ENCODE results near the gene MYH14.

GRCh38 chr19:50301607-50301971, 98.2 kb downstream of the MYH14 start:
- no peak for TF ChIP-seq EZH2 (IDR thresholded peaks at IDR 0.05; ENCODE audit: low read depth, low read length, severe bottlenecking)
- TF ChIP-seq CREB1 (IDR thresholded peaks at IDR 0.05) = no peak
- TF ChIP-seq, protein P1, sequence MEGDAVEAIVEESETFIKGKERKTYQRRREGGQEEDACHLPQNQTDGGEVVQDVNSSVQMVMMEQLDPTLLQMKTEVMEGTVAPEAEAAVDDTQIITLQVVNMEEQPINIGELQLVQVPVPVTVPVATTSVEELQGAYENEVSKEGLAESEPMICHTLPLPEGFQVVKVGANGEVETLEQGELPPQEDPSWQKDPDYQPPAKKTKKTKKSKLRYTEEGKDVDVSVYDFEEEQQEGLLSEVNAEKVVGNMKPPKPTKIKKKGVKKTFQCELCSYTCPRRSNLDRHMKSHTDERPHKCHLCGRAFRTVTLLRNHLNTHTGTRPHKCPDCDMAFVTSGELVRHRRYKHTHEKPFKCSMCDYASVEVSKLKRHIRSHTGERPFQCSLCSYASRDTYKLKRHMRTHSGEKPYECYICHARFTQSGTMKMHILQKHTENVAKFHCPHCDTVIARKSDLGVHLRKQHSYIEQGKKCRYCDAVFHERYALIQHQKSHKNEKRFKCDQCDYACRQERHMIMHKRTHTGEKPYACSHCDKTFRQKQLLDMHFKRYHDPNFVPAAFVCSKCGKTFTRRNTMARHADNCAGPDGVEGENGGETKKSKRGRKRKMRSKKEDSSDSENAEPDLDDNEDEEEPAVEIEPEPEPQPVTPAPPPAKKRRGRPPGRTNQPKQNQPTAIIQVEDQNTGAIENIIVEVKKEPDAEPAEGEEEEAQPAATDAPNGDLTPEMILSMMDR (IDR thresholded peaks at IDR 0.05; ENCODE audit: control extremely low read depth in 1 of 3, insufficient read depth in 1 of 3, low read depth in 1 of 3, low read length in 3 of 3) = no peak
- TF ChIP-seq SP4 (IDR thresholded peaks at IDR 0.05; ENCODE audit: low read length) = no peak
- no peak for TF ChIP-seq EP300 (IDR thresholded peaks at IDR 0.05; ENCODE audit: borderline replicate concordance in 1 of 2, low read depth in 2 of 2, low read length in 2 of 2)
- no peak for TF ChIP-seq POLR2A (IDR thresholded peaks at IDR 0.05; ENCODE audit: control extremely low read depth in 1 of 2, low read depth in 2 of 2, low read length in 2 of 2)
- no peak for TF ChIP-seq SP1 (IDR thresholded peaks at IDR 0.05; ENCODE audit: low read depth, low read length)
- TF ChIP-seq SRF (IDR thresholded peaks at IDR 0.05; ENCODE audit: low read depth, low read length) = no peak
- no peak for TF ChIP-seq YY1 (IDR thresholded peaks at IDR 0.05; ENCODE audit: low read depth, low read length)
- TF ChIP-seq SIX5 (IDR thresholded peaks at IDR 0.05; ENCODE audit: low read depth, low read length) = no peak
- TF ChIP-seq SUZ12 (IDR thresholded peaks at IDR 0.05; ENCODE audit: low read length) = no peak
- TF ChIP-seq HDAC6 (IDR thresholded peaks at IDR 0.05; ENCODE audit: low read depth, low read length) = no peak
